Panc1 (cell line): Measurements from ENCODE around the gene SNX27. TPM values are rescaled to one million over a fixed set of nuclear protein-coding genes. Genes with fewer than 3 reads are reported as not detected.
A peak's percentile ranks its signal among the peaks of the same experiment; 100 is the strongest.

Experiments
- ATAC-seq: fragments of 200-7000 bp; cut with Tn5 transposase; 2 replicates; pipeline ENCODE4 v1.9.1; 2020; ENCODE audit warnings: mild to moderate bottlenecking, moderate library complexity
- BruUV-seq: library from RNA; stranded (reverse); fragments of 400-500 nt; replicated peaks from 2 replicates; lab custom pipeline; 2021; lab: Mats Ljungman, UMichigan
- CTCF ChIA-PET: fragments of 300-600 bp; sonication (Branson Sonifier 250); formaldehyde crosslinking; loops from one replicate; lab custom pipeline; 2022; ENCODE audit warnings: antibody characterized with exemption; lab: Charles Lee
- POLR2A ChIA-PET: fragments of 300-600 bp; sonication (Branson Sonifier 250); formaldehyde crosslinking; loops from one replicate; lab custom pipeline; 2022; ENCODE audit warnings: antibody characterized with exemption; lab: Charles Lee
- DNase-seq: peaks from one replicate; pipeline ENCODE4 v3.0.0-alpha.2; 2010; ENCODE audit warnings: low read depth, low spot score
- H3K27ac ChIP-seq: 2 replicates; pipeline ENCODE4 v1.5.1; 2011; ENCODE audit warnings: mild to moderate bottlenecking, low read length, inconsistent platforms
- H3K27me3 ChIP-seq: fragments of 200-500 bp; sonication (Bioruptor generic); 2 replicates; pipeline ENCODE4 v1.6.0; 2014; ENCODE audit warnings: low read length, inconsistent platforms; ENCODE audit not compliant: control insufficient read depth, insufficient read depth
- H3K36me3 ChIP-seq: fragments of 200-500 bp; sonication (Bioruptor generic); 2 replicates; pipeline ENCODE4 v1.5.1; 2014; ENCODE audit warnings: inconsistent platforms, mild to moderate bottlenecking, low read length, moderate library complexity; ENCODE audit not compliant: control insufficient read depth, insufficient read depth
- H3K4me1 ChIP-seq: 2 replicates; pipeline ENCODE4 v1.5.1; 2011; ENCODE audit warnings: inconsistent platforms, mild to moderate bottlenecking, low read length, moderate library complexity; ENCODE audit not compliant: control insufficient read depth, insufficient read depth
- H3K4me3 ChIP-seq, 2 experiments: 2 replicates each; pipeline ENCODE4 v1.5.1; 2011 to 2012; ENCODE audit warnings: low read depth in 2 of 2, low read length in 2 of 2, mild to moderate bottlenecking in 2 of 2, inconsistent platforms in 1 of 2, moderate library complexity in 1 of 2
- H3K9me3 ChIP-seq: fragments of 200-500 bp; sonication (Bioruptor generic); 2 replicates; pipeline ENCODE4 v1.5.1; 2014; ENCODE audit warnings: low read depth, mild to moderate bottlenecking, inconsistent platforms, low read length, moderate library complexity; ENCODE audit not compliant: control insufficient read depth, insufficient read depth
- CTCF ChIP-seq: fragments of 450-650 bp; IDR thresholded peaks from 2 replicates; pipeline ENCODE4 v1.5.1; 2017; ENCODE audit warnings: mild to moderate bottlenecking
- POLR2AphosphoS5 ChIP-seq: IDR thresholded peaks from 2 replicates; pipeline ENCODE4 v1.6.1; 2012; ENCODE audit warnings: mild to moderate bottlenecking, low read depth, low read length, moderate library complexity
- REST ChIP-seq, 2 experiments: IDR thresholded peaks; 2 replicates each; pipeline ENCODE4 v1.6.1; 2011 to 2012; ENCODE audit warnings: low read depth in 2 of 2, control low read depth in 1 of 2, low read length in 1 of 2, mild to moderate bottlenecking in 1 of 2, moderate library complexity in 1 of 2; ENCODE audit not compliant: insufficient read depth in 1 of 2
- SIN3A ChIP-seq: IDR thresholded peaks from 2 replicates; pipeline ENCODE4 v1.6.1; 2012; ENCODE audit warnings: low read depth, mild to moderate bottlenecking, low read length, moderate library complexity, borderline replicate concordance; ENCODE audit not compliant: insufficient read depth
- TCF7L2 ChIP-seq: IDR thresholded peaks from 2 replicates; pipeline ENCODE4 v1.6.1; 2011; ENCODE audit warnings: mild to moderate bottlenecking, low read depth, low read length, inconsistent platforms
- in situ Hi-C: cut with HindIII; loops from 2 replicates; pipeline ENCODE4 v1.10.0; 2016; ENCODE audit warnings: low sequenced_read_pairs, low pct_unique_long_range_greater_than_20kb
- intact Hi-C: fragments of 100-400 bp; cut with micrococcal nuclease; formaldehyde crosslinking; loops from one replicate; pipeline ENCODE4 v1.10.0; 2022; ENCODE audit not compliant: unreplicated experiment
- total RNA-seq: library from RNA; stranded (reverse); gene quantifications from one replicate; pipeline ENCODE4 v1.2.1, GENCODE V29; 2021; ENCODE audit not compliant: unreplicated experiment

The SNX27 gene
- total RNA-seq, 1 experiment from 2014 or later, result 58.4 TPM

- TF ChIP-seq POLR2AphosphoS5 (no peak), TCF7L2 (no peak), CTCF (no peak), REST (IDR thresholded peaks at IDR 0.05; ENCODE audit: insufficient read depth in 1 of 2, low read depth in 2 of 2, low read length in 1 of 2) (no peak), SIN3A (no peak)
- H3K36me3 ChIP-seq, result no peaks in the 10 kb centered on the region
- peaks cover 3% of the 10 kb centered on the region for H3K4me1 ChIP-seq
- no TSS peak for BruUV-seq
- POLR2A ChIA-PET, result no interaction called here
- CTCF ChIA-PET, result interaction anchor here (0.7 kb wide), 1 partner anchor 281 kb away, joined by 3 read pairs; no protein-coding TSS in a partner anchor
- DNase-seq (no peak), ATAC-seq (no peak)
- H3K27me3 ChIP-seq, result no peaks in the 10 kb centered on the region
- in situ Hi-C loops (no loop called here), intact Hi-C loops (loop anchor here (5.0 to 10.0 kb wide), 2 partner anchors 146 to 244 kb away; partner anchors contain the start of genes C2CD4D and RORC)
- no peak overlapping the region for H3K27ac ChIP-seq
- no peak overlapping the region for H3K4me3 ChIP-seq
- peaks cover 4% of the 10 kb centered on the region; the same call in 1 of the 2 replicates for H3K9me3 ChIP-seq
Observed at GRCh38 chr1:151590961-151591360, 20.9 kb upstream of the SNX27 start.

DNA sequence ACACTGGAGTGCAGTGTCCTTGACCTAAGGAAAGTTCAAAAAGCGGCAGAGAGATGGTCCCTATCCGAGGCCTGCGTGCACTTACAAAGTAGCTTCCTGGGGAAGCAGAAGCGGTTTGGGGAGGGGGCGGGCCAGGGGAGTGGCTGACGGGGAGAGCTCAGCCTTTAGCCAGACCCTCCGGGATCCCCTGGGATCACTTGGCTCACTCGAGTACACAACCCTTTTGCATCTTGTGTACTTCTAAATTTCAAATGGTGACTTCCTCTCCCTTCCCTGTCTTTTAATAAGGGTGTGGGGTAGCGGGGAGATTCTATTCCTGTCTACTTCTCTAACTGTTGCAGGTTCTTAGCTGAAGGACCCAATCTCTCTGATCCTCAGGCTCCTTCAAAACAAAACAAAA lies 18.1 kb upstream of the SNX27 start:
- in situ Hi-C loops, result no loop called here
- H3K9me3 ChIP-seq, result peaks cover 4% of the 10 kb centered on the region; the same call in 1 of the 2 replicates
- H3K4me1 ChIP-seq, result peaks cover 17% of the 10 kb centered on the region
- H3K27ac ChIP-seq, result peak overlapping the region; percentile 52; the same call in 1 of the 2 replicates
- no peak for TF ChIP-seq POLR2AphosphoS5
- no peak for TF ChIP-seq TCF7L2
- TF ChIP-seq CTCF, result no peak
- no peak for TF ChIP-seq REST (IDR thresholded peaks at IDR 0.05; ENCODE audit: insufficient read depth in 1 of 2, low read depth in 2 of 2, low read length in 1 of 2)
- no peak for TF ChIP-seq SIN3A
- ATAC-seq (no peak), DNase-seq (no peak)
- H3K27me3 ChIP-seq, result no peaks in the 10 kb centered on the region
- BruUV-seq, result no TSS peak
- CTCF ChIA-PET, result interaction anchor here (0.6 to 1.3 kb wide), 5 partner anchors 13 to 148 kb away, joined by 3 to 6 read pairs (median 4); partner anchors contain the start of gene TUFT1
- 0 out of 4 replicates have a peak overlapping the region, but pooled peaks of 1 of the 2 experiments have one; percentile 18 for H3K4me3 ChIP-seq
- intact Hi-C loops, result loop anchor here (2.0 to 10.0 kb wide), 3 partner anchors 77 to 241 kb away; partner anchors contain the start of genes C2CD4D and RORC
- POLR2A ChIA-PET, result interaction anchor here (0.6 kb wide), 1 partner anchor 127 kb away, joined by 21 read pairs; the partner anchor contains the start of gene RIIAD1
- H3K36me3 ChIP-seq, result no peaks in the 10 kb centered on the region
